H1 (cell line): Measurements from ENCODE around the gene MYO3A. TPM values are rescaled to one million over a fixed set of nuclear protein-coding genes. Genes with fewer than 3 reads are reported as not detected.

Experiments
- HDAC2 ChIP-seq, 2 experiments: fragments of 300-600 bp in 1 of 2; sonication (generic) in 1 of 2; IDR thresholded peaks; 2 replicates each; pipeline ENCODE4 v1.6.1; 2011 to 2012; ENCODE audit warnings: low read depth in 2 of 2, low read length in 2 of 2, mild to moderate bottlenecking in 2 of 2, moderate library complexity in 2 of 2, borderline replicate concordance in 1 of 2, inconsistent platforms in 1 of 2
- polyA plus RNA-seq, 7 experiments: library from polyadenylated mRNA; depleted of rRNA in 3 of 7; stranded (reverse) in 5 of 7; unstranded in 2 of 7; fragments of >200 nt in 5 of 7; fragments of 200-250 nt in 2 of 7; gene quantifications; 1 replicate in 5 of 7; 2 replicates in 1 of 7; 4 replicates in 1 of 7; pipeline versions ENCODE4 v1.2.1 to v1.2.3, GENCODE V29; 2011 to 2013; ENCODE audit warnings: missing spikeins in 2 of 7, mixed read lengths in 2 of 7
- total RNA-seq: library from RNA; stranded (reverse); fragmentation: NEBNext Ultra II Directional; extraction: Animal tissue kit (Norgen Biotek cat#: 25700); gene quantifications from 2 replicates; pipeline ENCODE4 v1.2.1, GENCODE V29; 2021

The MYO3A gene
- total and polyA plus RNA-seq, 2 of the 8 experiments (the other 6 are each of a cell fraction or from before 2014, with no cell fraction given): 3.9 to 5.3 TPM

- TF ChIP-seq HDAC2 (IDR thresholded peaks at IDR 0.05; ENCODE audit: borderline replicate concordance in 1 of 2, low read depth in 2 of 2, low read length in 2 of 2): no peak
Observed at GRCh38 chr10:26029858-26030257, 95.8 kb downstream of the MYO3A start (continued).
